Amygdala (tissue), 56 donors: ENCODE measurements around the gene CPT1A.
"Not testable (repeated sequence)": the region's sequence is repeated elsewhere in the genome, so short reads cannot be mapped to it uniquely, and the experiment has no call there.

ENCODE experiments used
- DNase-seq, 56 donors: peaks; one replicate each; lab custom pipeline; 2025; lab: John Stamatoyannopoulos, UW

Gene CPT1A

GRCh38 chr11:68841718-68842426 is at the start of gene CPT1A:
CPT1A (minus strand) TSS chr11:68841916; CDS start chr11:68815474, 26,442 bp downstream.
- DNase-seq, result peak in 26 of 56 donors; percentile 4 to 68 (median 32)

GRCh38 chr11:68890490-68891231 is 48.9 kb upstream of the CPT1A start:
- DNase-seq, result peak in 44 of 56 donors; percentile 1 to 73 (median 36)

- no peak for DNase-seq
These were observed 48.3 kb upstream of the CPT1A start for GRCh38 chr11:68889948-68890446.

GRCh38 chr11:68884827-68885226 is 43.1 kb upstream of the CPT1A start:
- not testable (repeated sequence) for DNase-seq

GRCh38 chr11:68882391-68882790 is 40.7 kb upstream of the CPT1A start:
- no peak for DNase-seq

- DNase-seq, result no peak
These were observed 39.6 kb upstream of the CPT1A start for GRCh38 chr11:68881320-68881719.

- no peak for DNase-seq
These were observed 39.1 kb upstream of the CPT1A start for GRCh38 chr11:68880851-68881250.

GRCh38 chr11:68878022-68878421 is 36.3 kb upstream of the CPT1A start:
- no peak for DNase-seq

- DNase-seq, result no peak
These were observed 30.7 kb upstream of the CPT1A start for GRCh38 chr11:68872216-68873003.

- DNase-seq, result no peak
These were observed 28.8 kb upstream of the CPT1A start for GRCh38 chr11:68870470-68870869.

- DNase-seq, result no peak
These were observed 26.6 kb upstream of the CPT1A start for GRCh38 chr11:68868221-68868835.

GRCh38 chr11:68867066-68867465 is 25.4 kb upstream of the CPT1A start:
- no peak for DNase-seq

GRCh38 chr11:68865241-68865640 is 23.5 kb upstream of the CPT1A start:
- no peak for DNase-seq

GRCh38 chr11:68863553-68864265 is 22.0 kb upstream of the CPT1A start:
- no peak for DNase-seq

GRCh38 chr11:68862421-68862820 is 20.7 kb upstream of the CPT1A start:
- DNase-seq, result no peak

- no peak for DNase-seq
These were observed 17.4 kb upstream of the CPT1A start for GRCh38 chr11:68859123-68859522.

- no peak for DNase-seq
These were observed 15.4 kb upstream of the CPT1A start for GRCh38 chr11:68857037-68857586.

- not testable (repeated sequence) for DNase-seq
These were observed 14.8 kb upstream of the CPT1A start for GRCh38 chr11:68856425-68857030.
